ENCODE measurements around the gene HES4.

The HES4 gene

GRCh38 chr1:999725-1000356 lies at the start of gene HES4:
Gene HES4, minus strand, starts transcription at chr1:1000097. Its CDS starts 124 bp downstream, at chr1:999973.
- H3K27me3 ChIP-seq (ENCODE audit: control insufficient read depth in 2 of 2, insufficient read depth in 2 of 2, low read length in 2 of 2) = peaks cover 22% of the 10 kb centered on the region in 2 donors
- H3K4me1 ChIP-seq (ENCODE audit: control insufficient read depth in 2 of 2, insufficient read depth in 2 of 2, low read length in 2 of 2) = peaks cover 9 to 16% of the 10 kb centered on the region in 2 donors
- H3K36me3 ChIP-seq (ENCODE audit: control insufficient read depth in 2 of 2, insufficient read depth in 2 of 2, low read length in 2 of 2) = no peaks in the 10 kb centered on the region
- peak within 1 kb of the TSS; percentile 88 to 91 for H3K27ac ChIP-seq (ENCODE audit: low read depth in 2 of 2, low read length in 2 of 2)
- H3K4me3 ChIP-seq (ENCODE audit: low read length in 2 of 2) = peak within 1 kb of the TSS; percentile 59 to 66
- H3K9me3 ChIP-seq (ENCODE audit: control insufficient read depth in 2 of 2, low read length in 2 of 2) = no peaks in the 10 kb centered on the region
- peak within 1 kb of the TSS; percentile 47 to 78 for H3K9ac ChIP-seq (ENCODE audit: low read depth in 1 of 2, low read length in 2 of 2)

DNA sequence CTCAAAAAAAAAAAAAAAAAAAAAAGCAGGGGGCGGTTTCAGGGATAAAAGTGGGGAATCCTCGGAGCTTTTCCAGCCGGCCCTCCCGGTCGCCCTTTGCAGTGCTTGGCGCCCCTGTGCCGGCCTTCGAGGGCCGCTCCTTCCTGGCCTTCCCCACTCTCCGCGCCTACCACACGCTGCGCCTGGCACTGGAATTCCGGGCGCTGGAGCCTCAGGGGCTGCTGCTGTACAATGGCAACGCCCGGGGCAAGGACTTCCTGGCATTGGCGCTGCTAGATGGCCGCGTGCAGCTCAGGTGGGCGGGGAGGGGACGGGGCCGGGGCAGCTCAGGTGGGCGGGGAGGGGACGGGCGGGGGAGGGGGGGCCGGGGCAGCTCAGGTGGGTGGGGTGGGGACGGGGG lies 48.9 kb upstream of the HES4 start:
- Histone ChIP-seq H3K36me3 (ENCODE audit: control insufficient read depth in 2 of 2, insufficient read depth in 2 of 2, low read length in 2 of 2) (peaks cover 7 to 11% of the 10 kb centered on the region in 2 donors), H3K27ac (ENCODE audit: low read depth in 2 of 2, low read length in 2 of 2) (no peak overlapping the region), H3K9me3 (ENCODE audit: control insufficient read depth in 2 of 2, low read length in 2 of 2) (no peaks in the 10 kb centered on the region), H3K27me3 (ENCODE audit: control insufficient read depth in 2 of 2, insufficient read depth in 2 of 2, low read length in 2 of 2) (no peaks in the 10 kb centered on the region), H3K4me3 (ENCODE audit: low read length in 2 of 2) (no peak overlapping the region), H3K9ac (ENCODE audit: low read depth in 1 of 2, low read length in 2 of 2) (no peak overlapping the region), H3K4me1 (ENCODE audit: control insufficient read depth in 2 of 2, insufficient read depth in 2 of 2, low read length in 2 of 2) (peaks cover 0 to 6% of the 10 kb centered on the region in 2 donors)

DNA sequence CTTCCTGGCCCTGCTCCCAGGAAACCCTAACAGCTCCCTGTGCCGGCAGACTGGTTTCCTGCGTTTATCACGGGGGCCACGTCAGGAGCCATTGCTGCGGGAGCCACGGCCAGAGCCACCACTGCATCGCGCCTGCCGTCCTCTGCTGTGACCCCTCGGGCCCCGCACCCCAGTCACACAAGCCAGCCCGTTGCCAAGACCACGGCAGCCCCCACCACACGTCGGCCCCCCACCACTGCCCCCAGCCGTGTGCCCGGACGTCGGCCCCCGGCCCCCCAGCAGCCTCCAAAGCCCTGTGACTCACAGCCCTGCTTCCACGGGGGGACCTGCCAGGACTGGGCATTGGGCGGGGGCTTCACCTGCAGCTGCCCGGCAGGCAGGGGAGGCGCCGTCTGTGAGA lies 48.1 kb upstream of the HES4 start:
- no peak overlapping the region for H3K27ac ChIP-seq (ENCODE audit: low read depth in 2 of 2, low read length in 2 of 2)
- no peaks in the 10 kb centered on the region for H3K9me3 ChIP-seq (ENCODE audit: control insufficient read depth in 2 of 2, low read length in 2 of 2)
- H3K4me3 ChIP-seq (ENCODE audit: low read length in 2 of 2) = no peak overlapping the region
- H3K9ac ChIP-seq (ENCODE audit: low read depth in 1 of 2, low read length in 2 of 2) = no peak overlapping the region
- peaks cover 0 to 6% of the 10 kb centered on the region in 2 donors for H3K4me1 ChIP-seq (ENCODE audit: control insufficient read depth in 2 of 2, insufficient read depth in 2 of 2, low read length in 2 of 2)
- H3K27me3 ChIP-seq (ENCODE audit: control insufficient read depth in 2 of 2, insufficient read depth in 2 of 2, low read length in 2 of 2) = no peaks in the 10 kb centered on the region
- peaks cover 5 to 12% of the 10 kb centered on the region in 2 donors for H3K36me3 ChIP-seq (ENCODE audit: control insufficient read depth in 2 of 2, insufficient read depth in 2 of 2, low read length in 2 of 2)

DNA sequence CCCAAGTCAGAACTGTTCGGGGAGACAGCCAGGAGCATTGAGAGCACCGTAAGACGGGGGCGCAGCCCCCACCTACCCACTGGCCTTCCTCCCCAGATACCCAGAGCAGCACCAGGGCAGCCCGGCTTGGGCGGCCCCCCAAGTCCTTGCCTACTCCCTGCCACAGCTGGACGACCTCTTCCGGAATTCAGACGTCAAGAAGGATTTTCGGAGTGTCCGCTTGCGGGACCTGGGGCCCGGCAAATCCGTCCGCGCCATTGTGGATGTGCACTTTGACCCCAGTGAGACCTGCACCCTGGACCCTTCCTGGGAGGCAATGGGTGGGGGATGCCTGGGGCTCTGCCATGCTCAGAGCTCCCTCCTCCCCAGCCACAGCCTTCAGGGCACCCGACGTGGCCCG lies 47.5 kb upstream of the HES4 start:
- Histone ChIP-seq H3K9ac (ENCODE audit: low read depth in 1 of 2, low read length in 2 of 2) (no peak overlapping the region), H3K9me3 (ENCODE audit: control insufficient read depth in 2 of 2, low read length in 2 of 2) (no peaks in the 10 kb centered on the region), H3K27me3 (ENCODE audit: control insufficient read depth in 2 of 2, insufficient read depth in 2 of 2, low read length in 2 of 2) (no peaks in the 10 kb centered on the region), H3K4me3 (ENCODE audit: low read length in 2 of 2) (no peak overlapping the region), H3K36me3 (ENCODE audit: control insufficient read depth in 2 of 2, insufficient read depth in 2 of 2, low read length in 2 of 2) (peaks cover 3 to 10% of the 10 kb centered on the region in 2 donors), H3K27ac (ENCODE audit: low read depth in 2 of 2, low read length in 2 of 2) (no peak overlapping the region), H3K4me1 (ENCODE audit: control insufficient read depth in 2 of 2, insufficient read depth in 2 of 2, low read length in 2 of 2) (peaks cover 0 to 6% of the 10 kb centered on the region in 2 donors)

- Histone ChIP-seq H3K9ac (ENCODE audit: low read depth in 1 of 2, low read length in 2 of 2) (no peak overlapping the region), H3K27me3 (ENCODE audit: control insufficient read depth in 2 of 2, insufficient read depth in 2 of 2, low read length in 2 of 2) (no peaks in the 10 kb centered on the region), H3K4me3 (ENCODE audit: low read length in 2 of 2) (no peak overlapping the region), H3K9me3 (ENCODE audit: control insufficient read depth in 2 of 2, low read length in 2 of 2) (no peaks in the 10 kb centered on the region), H3K4me1 (ENCODE audit: control insufficient read depth in 2 of 2, insufficient read depth in 2 of 2, low read length in 2 of 2) (peaks cover 0 to 6% of the 10 kb centered on the region in 2 donors), H3K36me3 (ENCODE audit: control insufficient read depth in 2 of 2, insufficient read depth in 2 of 2, low read length in 2 of 2) (peaks cover 3 to 10% of the 10 kb centered on the region in 2 donors), H3K27ac (ENCODE audit: low read depth in 2 of 2, low read length in 2 of 2) (no peak overlapping the region)
Observed at GRCh38 chr1:1046767-1047166, 46.9 kb upstream of the HES4 start.

GRCh38 chr1:1046243-1046642 lies 46.3 kb upstream of the HES4 start:
- Histone ChIP-seq H3K36me3 (ENCODE audit: control insufficient read depth in 2 of 2, insufficient read depth in 2 of 2, low read length in 2 of 2) (peaks cover 3 to 6% of the 10 kb centered on the region in 2 donors), H3K9ac (ENCODE audit: low read depth in 1 of 2, low read length in 2 of 2) (no peak overlapping the region), H3K27ac (ENCODE audit: low read depth in 2 of 2, low read length in 2 of 2) (no peak overlapping the region), H3K4me3 (ENCODE audit: low read length in 2 of 2) (no peak overlapping the region), H3K27me3 (ENCODE audit: control insufficient read depth in 2 of 2, insufficient read depth in 2 of 2, low read length in 2 of 2) (no peaks in the 10 kb centered on the region), H3K4me1 (ENCODE audit: control insufficient read depth in 2 of 2, insufficient read depth in 2 of 2, low read length in 2 of 2) (peaks cover 0 to 6% of the 10 kb centered on the region in 2 donors), H3K9me3 (ENCODE audit: control insufficient read depth in 2 of 2, low read length in 2 of 2) (no peaks in the 10 kb centered on the region)

GRCh38 chr1:1045129-1045528 lies 45.2 kb upstream of the HES4 start:
- no peaks in the 10 kb centered on the region for H3K9me3 ChIP-seq (ENCODE audit: control insufficient read depth in 2 of 2, low read length in 2 of 2)
- H3K4me1 ChIP-seq (ENCODE audit: control insufficient read depth in 2 of 2, insufficient read depth in 2 of 2, low read length in 2 of 2) = peaks cover 4 to 5% of the 10 kb centered on the region in 2 donors
- no peak overlapping the region for H3K27ac ChIP-seq (ENCODE audit: low read depth in 2 of 2, low read length in 2 of 2)
- H3K9ac ChIP-seq (ENCODE audit: low read depth in 1 of 2, low read length in 2 of 2) = no peak overlapping the region
- H3K4me3 ChIP-seq (ENCODE audit: low read length in 2 of 2) = no peak overlapping the region
- peaks cover 3 to 6% of the 10 kb centered on the region in 2 donors for H3K36me3 ChIP-seq (ENCODE audit: control insufficient read depth in 2 of 2, insufficient read depth in 2 of 2, low read length in 2 of 2)
- no peaks in the 10 kb centered on the region for H3K27me3 ChIP-seq (ENCODE audit: control insufficient read depth in 2 of 2, insufficient read depth in 2 of 2, low read length in 2 of 2)

DNA sequence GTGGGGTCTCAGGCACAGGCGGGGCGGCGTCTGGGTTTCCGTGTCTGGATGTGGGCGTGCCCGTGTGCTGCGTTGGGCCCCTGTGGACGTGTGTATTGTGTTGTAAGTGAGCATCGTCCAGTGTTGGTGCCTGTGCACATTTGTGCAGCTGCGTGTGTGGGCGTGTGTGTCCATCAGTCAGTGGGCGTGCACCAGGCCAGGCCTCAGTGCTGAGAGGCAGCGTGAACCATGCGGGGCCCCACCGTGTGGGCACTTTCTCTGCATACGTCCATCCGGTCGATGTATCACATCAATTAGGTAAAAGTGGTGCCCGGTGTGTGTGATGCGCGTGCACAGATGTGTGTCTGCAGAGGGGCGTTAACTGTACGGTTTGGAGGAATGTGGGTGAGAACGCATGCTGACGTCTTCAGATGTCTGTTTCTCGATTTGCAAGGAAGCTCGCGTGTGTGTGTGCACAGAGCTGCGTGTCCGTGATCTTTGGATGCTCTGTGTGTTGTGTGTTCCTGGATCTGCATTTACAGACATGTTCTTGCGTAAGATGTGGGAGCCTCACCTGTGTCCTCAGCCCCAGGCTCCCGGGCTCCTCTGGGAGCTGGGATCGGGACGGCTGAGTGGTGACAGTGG lies 44.7 kb upstream of the HES4 start:
- Histone ChIP-seq H3K9ac (ENCODE audit: low read depth in 1 of 2, low read length in 2 of 2) (no peak overlapping the region), H3K4me3 (ENCODE audit: low read length in 2 of 2) (no peak overlapping the region), H3K4me1 (ENCODE audit: control insufficient read depth in 2 of 2, insufficient read depth in 2 of 2, low read length in 2 of 2) (peaks cover 8 to 9% of the 10 kb centered on the region in 2 donors), H3K36me3 (ENCODE audit: control insufficient read depth in 2 of 2, insufficient read depth in 2 of 2, low read length in 2 of 2) (peaks cover 3 to 6% of the 10 kb centered on the region in 2 donors), H3K9me3 (ENCODE audit: control insufficient read depth in 2 of 2, low read length in 2 of 2) (no peaks in the 10 kb centered on the region), H3K27ac (ENCODE audit: low read depth in 2 of 2, low read length in 2 of 2) (no peak overlapping the region), H3K27me3 (ENCODE audit: control insufficient read depth in 2 of 2, insufficient read depth in 2 of 2, low read length in 2 of 2) (no peaks in the 10 kb centered on the region)

DNA sequence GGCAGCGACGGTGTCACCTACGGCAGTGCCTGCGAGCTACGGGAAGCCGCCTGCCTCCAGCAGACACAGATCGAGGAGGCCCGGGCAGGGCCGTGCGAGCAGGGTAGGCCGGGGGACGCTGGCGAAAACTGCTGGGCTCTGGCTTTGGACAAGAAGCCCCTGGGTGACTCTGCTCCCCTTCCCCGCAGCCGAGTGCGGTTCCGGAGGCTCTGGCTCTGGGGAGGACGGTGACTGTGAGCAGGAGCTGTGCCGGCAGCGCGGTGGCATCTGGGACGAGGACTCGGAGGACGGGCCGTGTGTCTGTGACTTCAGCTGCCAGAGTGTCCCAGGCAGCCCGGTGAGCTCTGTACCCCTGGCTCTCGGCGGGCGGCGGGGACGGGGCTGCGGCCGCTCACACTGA lies 44.0 kb upstream of the HES4 start:
- H3K27me3 ChIP-seq (ENCODE audit: control insufficient read depth in 2 of 2, insufficient read depth in 2 of 2, low read length in 2 of 2) = peaks cover 0 to 1% of the 10 kb centered on the region in 2 donors
- no peak overlapping the region for H3K4me3 ChIP-seq (ENCODE audit: low read length in 2 of 2)
- H3K9me3 ChIP-seq (ENCODE audit: control insufficient read depth in 2 of 2, low read length in 2 of 2) = no peaks in the 10 kb centered on the region
- peaks cover 8 to 9% of the 10 kb centered on the region in 2 donors for H3K4me1 ChIP-seq (ENCODE audit: control insufficient read depth in 2 of 2, insufficient read depth in 2 of 2, low read length in 2 of 2)
- peaks cover 3 to 6% of the 10 kb centered on the region in 2 donors for H3K36me3 ChIP-seq (ENCODE audit: control insufficient read depth in 2 of 2, insufficient read depth in 2 of 2, low read length in 2 of 2)
- no peak overlapping the region for H3K9ac ChIP-seq (ENCODE audit: low read depth in 1 of 2, low read length in 2 of 2)
- no peak overlapping the region for H3K27ac ChIP-seq (ENCODE audit: low read depth in 2 of 2, low read length in 2 of 2)

- H3K27me3 ChIP-seq (ENCODE audit: control insufficient read depth in 2 of 2, insufficient read depth in 2 of 2, low read length in 2 of 2) = peaks cover 0 to 3% of the 10 kb centered on the region in 2 donors
- no peak overlapping the region for H3K27ac ChIP-seq (ENCODE audit: low read depth in 2 of 2, low read length in 2 of 2)
- no peaks in the 10 kb centered on the region for H3K9me3 ChIP-seq (ENCODE audit: control insufficient read depth in 2 of 2, low read length in 2 of 2)
- H3K36me3 ChIP-seq (ENCODE audit: control insufficient read depth in 2 of 2, insufficient read depth in 2 of 2, low read length in 2 of 2) = peaks cover 3 to 6% of the 10 kb centered on the region in 2 donors
- H3K9ac ChIP-seq (ENCODE audit: low read depth in 1 of 2, low read length in 2 of 2) = no peak overlapping the region
- H3K4me3 ChIP-seq (ENCODE audit: low read length in 2 of 2) = no peak overlapping the region
- peaks cover 8 to 9% of the 10 kb centered on the region in 2 donors for H3K4me1 ChIP-seq (ENCODE audit: control insufficient read depth in 2 of 2, insufficient read depth in 2 of 2, low read length in 2 of 2)
Observed at GRCh38 chr1:1043411-1043810, 43.5 kb upstream of the HES4 start.
